ENCODE measurements around the gene FBXO5. TPM values are rescaled to one million over a fixed set of nuclear protein-coding genes. Genes with fewer than 3 reads are reported as not detected.

FBXO5 gene, protein sequence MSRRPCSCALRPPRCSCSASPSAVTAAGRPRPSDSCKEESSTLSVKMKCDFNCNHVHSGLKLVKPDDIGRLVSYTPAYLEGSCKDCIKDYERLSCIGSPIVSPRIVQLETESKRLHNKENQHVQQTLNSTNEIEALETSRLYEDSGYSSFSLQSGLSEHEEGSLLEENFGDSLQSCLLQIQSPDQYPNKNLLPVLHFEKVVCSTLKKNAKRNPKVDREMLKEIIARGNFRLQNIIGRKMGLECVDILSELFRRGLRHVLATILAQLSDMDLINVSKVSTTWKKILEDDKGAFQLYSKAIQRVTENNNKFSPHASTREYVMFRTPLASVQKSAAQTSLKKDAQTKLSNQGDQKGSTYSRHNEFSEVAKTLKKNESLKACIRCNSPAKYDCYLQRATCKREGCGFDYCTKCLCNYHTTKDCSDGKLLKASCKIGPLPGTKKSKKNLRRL
- polyA plus RNA-seq (2012; ENCODE audit: missing spikeins) = 31.1 TPM

DNA sequence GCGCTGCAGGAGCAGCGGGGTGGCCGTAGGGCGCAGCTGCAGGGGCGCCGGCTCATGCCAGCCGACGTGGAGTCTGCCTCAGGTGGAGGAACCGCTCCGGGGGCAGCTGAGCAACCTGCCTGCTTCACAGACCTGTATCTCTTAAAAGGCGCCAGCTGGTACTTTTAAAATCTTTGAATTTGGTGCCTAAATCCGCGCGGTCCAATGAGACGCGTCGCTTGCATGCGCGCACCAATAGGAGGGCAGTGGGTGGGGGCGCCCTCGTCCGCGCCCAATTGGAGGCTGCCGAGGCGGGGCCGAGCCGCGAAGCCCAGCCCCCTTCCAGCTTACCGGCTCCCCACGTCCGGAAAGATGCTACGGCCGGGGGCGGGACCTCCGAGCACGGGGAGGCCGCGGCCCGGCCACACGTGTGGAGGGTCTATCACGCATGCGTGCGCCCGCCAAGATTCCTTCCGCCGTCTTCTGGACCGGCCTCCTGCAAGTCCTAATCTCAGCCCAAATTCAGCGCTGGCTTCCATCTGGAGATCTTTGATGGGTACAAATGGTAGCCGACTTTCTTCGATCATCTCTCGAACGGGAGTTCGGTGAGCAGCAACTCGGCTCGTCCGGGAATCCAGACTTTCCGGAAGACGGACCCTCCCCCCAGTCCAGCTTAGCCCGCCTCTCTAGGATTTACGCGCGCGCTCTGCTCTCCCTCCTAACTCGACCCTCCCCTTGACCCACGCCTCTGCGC is at the start of gene FBXO5:
FBXO5 (minus strand) TSS at position 138 of the 733 bp plus-strand sequence; CDS start at position 56, 82 bp downstream.
- peak; percentile 77 for TF ChIP-seq TAF1 (IDR thresholded peaks at IDR 0.05; ENCODE audit: borderline replicate concordance, low read depth, low read length)
- TF ChIP-seq POLR2AphosphoS5 (IDR thresholded peaks at IDR 0.05; ENCODE audit: low read depth, low read length) = peak; percentile 95
- peak; percentile 89 for TF ChIP-seq POLR2A (IDR thresholded peaks at IDR 0.05; ENCODE audit: low read depth, low read length)
- DNase-seq (ENCODE audit: insufficient read length) (peak; percentile 74), FAIRE-seq (peak; percentile 97)

DNA sequence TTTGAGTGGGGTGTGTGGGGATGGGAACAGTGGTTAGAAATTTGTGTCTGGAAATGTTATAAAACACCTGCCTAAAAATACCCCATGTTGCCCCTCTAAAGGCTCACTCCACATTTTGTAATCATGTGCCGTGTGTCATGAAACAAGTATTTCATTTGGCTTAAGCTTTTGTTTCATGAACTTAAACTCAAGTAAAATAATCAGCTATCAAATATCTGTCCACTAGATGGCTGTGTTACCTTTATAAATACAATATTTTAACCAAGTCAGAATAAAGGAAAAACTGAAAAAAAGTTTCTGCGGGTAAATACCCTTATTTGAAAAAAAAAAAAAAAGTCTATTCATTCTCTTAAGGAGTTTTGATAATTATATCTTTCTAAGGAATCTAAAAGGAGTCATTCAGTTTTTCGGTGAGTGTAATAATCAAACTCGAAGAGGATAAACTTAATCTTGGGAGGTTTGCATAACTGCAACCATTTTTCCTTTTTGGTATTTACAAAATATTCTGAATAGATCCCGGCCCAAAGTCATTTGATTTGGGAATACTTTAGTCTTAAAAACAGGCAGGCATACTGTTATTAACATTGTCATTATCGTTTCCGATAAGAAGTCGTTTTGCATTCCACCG is 49.5 kb upstream of the FBXO5 start:
- DNase-seq (ENCODE audit: insufficient read length) (no peak), FAIRE-seq (no peak)
- TF ChIP-seq POLR2AphosphoS5 (IDR thresholded peaks at IDR 0.05; ENCODE audit: low read depth, low read length) (no peak), POLR2A (IDR thresholded peaks at IDR 0.05; ENCODE audit: low read depth, low read length) (no peak), TAF1 (IDR thresholded peaks at IDR 0.05; ENCODE audit: borderline replicate concordance, low read depth, low read length) (no peak)

DNA sequence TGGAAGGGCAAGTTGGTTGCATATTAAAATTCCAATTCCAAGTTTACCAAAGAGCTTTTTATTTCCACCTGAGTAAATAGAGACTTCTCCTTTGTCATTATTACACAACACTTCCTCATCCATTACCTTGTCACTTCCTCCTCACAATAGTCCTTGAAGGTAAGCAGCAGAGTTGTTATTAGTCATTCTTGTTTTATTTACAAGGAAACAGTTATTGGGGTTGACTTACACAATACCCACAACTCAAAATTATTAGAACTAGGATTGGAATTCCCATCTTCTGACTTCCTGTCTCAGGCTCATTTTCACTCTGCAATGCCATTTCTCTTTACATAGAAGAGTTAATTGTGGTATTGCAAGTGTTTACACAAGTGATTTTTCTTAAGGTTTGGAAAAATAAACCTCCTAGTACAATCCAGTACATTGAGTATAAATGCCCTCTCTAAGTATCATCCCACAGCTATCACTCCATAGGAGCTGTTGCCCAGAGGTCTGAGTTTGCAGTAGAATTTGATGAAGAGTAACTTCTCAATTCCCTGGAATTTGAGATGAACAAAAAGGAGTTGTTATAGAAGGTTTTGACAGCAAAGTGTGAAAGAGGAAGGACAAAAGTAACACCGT is 48.6 kb upstream of the FBXO5 start:
- TF ChIP-seq TAF1 (IDR thresholded peaks at IDR 0.05; ENCODE audit: borderline replicate concordance, low read depth, low read length) = no peak
- no peak for TF ChIP-seq POLR2A (IDR thresholded peaks at IDR 0.05; ENCODE audit: low read depth, low read length)
- no peak for TF ChIP-seq POLR2AphosphoS5 (IDR thresholded peaks at IDR 0.05; ENCODE audit: low read depth, low read length)
- DNase-seq (ENCODE audit: insufficient read length) = no peak
- no peak for FAIRE-seq

DNA sequence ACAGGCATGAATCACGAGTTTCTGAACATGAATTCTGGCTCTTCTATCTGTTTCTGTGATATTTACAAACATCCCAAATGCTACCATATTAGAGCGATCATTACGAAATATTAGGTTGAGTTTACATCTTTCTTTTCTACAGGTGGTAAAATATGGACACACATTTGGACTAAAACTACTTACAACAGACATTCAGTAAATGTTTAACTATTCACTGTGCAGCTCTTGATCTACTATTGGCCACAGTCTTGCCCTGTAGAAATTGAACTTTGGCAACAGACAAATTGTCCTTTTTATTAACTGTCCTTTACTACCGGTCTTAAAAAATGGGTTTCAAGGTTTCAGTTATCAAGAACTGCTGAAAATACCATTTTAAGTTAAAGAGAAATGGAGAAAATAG is 46.1 kb upstream of the FBXO5 start:
- no peak for TF ChIP-seq TAF1 (IDR thresholded peaks at IDR 0.05; ENCODE audit: borderline replicate concordance, low read depth, low read length)
- TF ChIP-seq POLR2AphosphoS5 (IDR thresholded peaks at IDR 0.05; ENCODE audit: low read depth, low read length) = no peak
- TF ChIP-seq POLR2A (IDR thresholded peaks at IDR 0.05; ENCODE audit: low read depth, low read length) = no peak
- FAIRE-seq (no peak), DNase-seq (ENCODE audit: insufficient read length) (no peak)

DNA sequence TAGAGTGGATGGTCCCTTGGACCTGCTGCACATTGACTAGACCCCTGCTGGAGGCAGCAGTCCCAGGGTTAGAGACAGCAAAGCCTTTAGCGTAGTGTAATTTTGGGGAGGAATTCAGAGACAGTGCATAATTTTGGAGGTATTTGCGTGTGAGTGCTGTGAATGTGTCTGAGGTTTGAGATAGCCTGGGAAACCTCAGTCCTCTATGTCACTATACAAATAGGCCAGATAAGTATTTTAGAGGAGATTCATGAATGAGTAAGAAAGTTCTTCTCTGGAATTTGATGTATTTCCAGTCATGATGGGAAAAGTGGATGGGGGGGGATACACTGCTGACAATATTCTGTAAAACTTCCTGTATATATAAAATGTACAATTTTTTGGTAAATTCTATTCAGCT is 45.4 kb upstream of the FBXO5 start:
- TF ChIP-seq POLR2A (IDR thresholded peaks at IDR 0.05; ENCODE audit: low read depth, low read length) (no peak), POLR2AphosphoS5 (IDR thresholded peaks at IDR 0.05; ENCODE audit: low read depth, low read length) (no peak), TAF1 (IDR thresholded peaks at IDR 0.05; ENCODE audit: borderline replicate concordance, low read depth, low read length) (no peak)
- DNase-seq (ENCODE audit: insufficient read length) (no peak), FAIRE-seq (no peak)

DNA sequence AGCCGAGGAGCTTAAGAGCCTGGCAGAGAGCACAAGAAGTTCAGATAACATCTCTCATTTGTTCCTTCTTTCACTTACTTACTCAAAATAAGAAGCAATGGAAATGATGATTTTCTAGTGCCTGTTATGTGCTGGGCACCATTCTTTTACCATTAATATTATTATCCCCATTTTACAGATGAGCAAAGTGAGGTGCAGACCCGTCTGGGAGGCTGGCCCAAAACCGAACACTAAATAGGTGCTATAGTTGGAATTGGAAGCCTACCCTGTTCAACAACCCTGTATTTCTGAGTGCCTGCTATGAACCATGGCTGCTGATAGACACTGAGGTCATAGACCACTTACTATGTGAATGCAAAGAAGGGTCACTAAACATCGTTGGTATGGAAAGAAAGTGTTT is 44.6 kb upstream of the FBXO5 start:
- TF ChIP-seq TAF1 (IDR thresholded peaks at IDR 0.05; ENCODE audit: borderline replicate concordance, low read depth, low read length) (no peak), POLR2A (IDR thresholded peaks at IDR 0.05; ENCODE audit: low read depth, low read length) (no peak), POLR2AphosphoS5 (IDR thresholded peaks at IDR 0.05; ENCODE audit: low read depth, low read length) (no peak)
- no peak for DNase-seq (ENCODE audit: insufficient read length)
- no peak for FAIRE-seq

DNA sequence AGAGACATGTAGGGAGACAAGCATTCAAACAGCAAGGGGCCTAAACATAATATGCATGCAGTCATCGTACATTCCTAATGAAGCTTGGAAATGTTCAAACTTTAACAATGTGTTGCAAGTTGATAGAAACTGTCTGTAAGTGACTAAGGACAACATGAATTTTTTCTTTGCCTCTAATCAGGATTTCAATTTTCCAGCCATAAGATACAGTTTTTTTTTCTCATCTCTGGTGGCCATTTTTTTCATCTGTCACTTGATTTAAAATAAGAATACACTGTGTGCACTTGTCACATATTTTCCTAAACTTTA is 41.8 kb upstream of the FBXO5 start:
- FAIRE-seq (no peak), DNase-seq (ENCODE audit: insufficient read length) (no peak)
- no peak for TF ChIP-seq TAF1 (IDR thresholded peaks at IDR 0.05; ENCODE audit: borderline replicate concordance, low read depth, low read length)

DNA sequence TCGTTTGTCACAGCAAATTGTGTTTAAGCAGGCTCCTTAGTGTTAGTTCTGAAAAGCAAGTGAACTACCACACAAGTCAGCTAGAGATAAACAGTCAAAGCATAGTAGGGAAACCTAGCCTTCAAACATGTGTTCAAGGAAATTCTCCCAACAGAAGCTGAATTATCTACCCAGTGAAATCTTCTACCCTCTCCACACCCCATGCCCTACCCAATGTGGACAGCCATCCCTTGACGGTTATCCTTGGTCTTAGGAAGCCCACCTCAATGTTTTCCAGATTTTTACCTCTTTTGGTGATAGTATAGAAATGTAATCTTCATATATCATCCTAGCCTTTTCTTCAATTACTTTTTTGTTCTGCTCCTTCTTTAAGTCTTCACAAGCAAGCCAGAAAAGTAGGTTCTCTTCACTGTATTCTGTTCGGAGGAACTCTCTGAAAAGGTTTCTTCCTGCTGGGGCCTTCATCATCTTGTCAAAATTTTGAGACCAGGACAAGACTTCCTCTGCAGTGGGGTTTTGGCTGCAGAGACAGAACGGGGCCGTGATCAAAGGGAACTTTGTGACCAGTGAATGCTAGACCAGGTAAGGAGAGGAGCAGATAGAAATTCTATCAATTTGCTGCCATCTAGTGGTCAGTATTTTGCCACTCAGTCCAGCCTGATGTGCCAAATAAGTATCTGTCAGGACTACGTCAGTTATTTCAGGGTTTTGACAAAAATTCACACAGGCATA is 41.3 kb upstream of the FBXO5 start:
- peak; percentile 12 for DNase-seq (ENCODE audit: insufficient read length)
- FAIRE-seq = peak; percentile 98
- no peak for TF ChIP-seq POLR2A (IDR thresholded peaks at IDR 0.05; ENCODE audit: low read depth, low read length)
- no peak for TF ChIP-seq POLR2AphosphoS5 (IDR thresholded peaks at IDR 0.05; ENCODE audit: low read depth, low read length)
- no peak for TF ChIP-seq TAF1 (IDR thresholded peaks at IDR 0.05; ENCODE audit: borderline replicate concordance, low read depth, low read length)

DNA sequence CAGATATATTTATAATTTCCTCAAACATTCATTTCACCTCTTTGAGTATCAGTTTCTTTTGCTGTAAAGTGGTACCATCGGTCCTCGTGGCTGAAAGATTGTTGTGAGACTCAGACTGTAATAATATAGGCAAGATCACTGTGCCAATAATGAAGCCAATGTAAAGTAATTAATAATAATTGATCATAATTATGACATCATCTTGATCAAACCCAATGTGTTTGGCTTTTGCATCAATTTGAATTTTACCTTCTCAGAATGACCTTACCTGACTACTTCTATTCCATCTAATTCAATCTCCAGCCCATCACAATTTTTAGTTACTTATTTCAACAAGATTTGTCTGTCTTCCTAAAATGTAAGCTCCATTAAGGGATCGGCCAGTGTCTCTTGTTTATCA is 35.5 kb upstream of the FBXO5 start:
- TF ChIP-seq TAF1 (IDR thresholded peaks at IDR 0.05; ENCODE audit: borderline replicate concordance, low read depth, low read length) = no peak
- TF ChIP-seq POLR2AphosphoS5 (IDR thresholded peaks at IDR 0.05; ENCODE audit: low read depth, low read length) = no peak
- no peak for TF ChIP-seq POLR2A (IDR thresholded peaks at IDR 0.05; ENCODE audit: low read depth, low read length)
- no peak for DNase-seq (ENCODE audit: insufficient read length)
- FAIRE-seq = no peak

DNA sequence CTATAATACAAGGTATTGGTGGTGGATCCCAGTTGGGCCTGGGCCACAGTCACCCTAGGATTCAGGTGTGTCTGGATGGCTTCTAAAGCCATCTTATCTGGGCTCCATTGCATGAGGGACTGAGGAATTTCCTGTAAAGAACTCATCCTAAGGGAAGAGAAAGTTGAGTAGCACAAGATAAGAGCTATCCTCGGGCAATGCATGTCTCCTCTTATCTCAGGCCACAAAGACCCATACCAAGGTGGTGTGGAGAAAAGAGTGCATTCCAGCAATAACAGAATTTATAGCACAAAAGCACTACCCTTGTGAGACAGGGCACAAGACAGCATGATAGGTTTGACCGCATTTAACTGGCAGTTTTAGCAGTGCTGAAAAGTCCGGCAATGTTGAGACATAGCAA is 34.0 kb upstream of the FBXO5 start:
- no peak for TF ChIP-seq TAF1 (IDR thresholded peaks at IDR 0.05; ENCODE audit: borderline replicate concordance, low read depth, low read length)
- no peak for TF ChIP-seq POLR2A (IDR thresholded peaks at IDR 0.05; ENCODE audit: low read depth, low read length)
- no peak for TF ChIP-seq POLR2AphosphoS5 (IDR thresholded peaks at IDR 0.05; ENCODE audit: low read depth, low read length)
- FAIRE-seq (no peak), DNase-seq (ENCODE audit: insufficient read length) (no peak)

All from GM12892 (cell line).